ENCODE data around the gene UTP15.

GRCh38 chr5:73615947-73616346, 50.4 kb downstream of the UTP15 start:
- no peak for TF ChIP-seq CTCF (conservative IDR thresholded peaks at IDR 0.05; ENCODE audit: low read length)
- no peak for TF ChIP-seq EZH2phosphoT487 (IDR thresholded peaks at IDR 0.05; ENCODE audit: borderline replicate concordance)

Measured in Loucy (cell line).